HTR-8/SVneo (cell line): ENCODE measurements around the gene NUAK1.
"Not testable (repeated sequence)": the region's sequence is repeated elsewhere in the genome, so short reads cannot be mapped to it uniquely, and the experiment has no call there.

ENCODE experiments used
- DNase-seq: peaks from one replicate; pipeline ENCODE4 v3.0.0; 2011; ENCODE audit warnings: low spot score, mixed read lengths; ENCODE audit not compliant: insufficient read length
- FAIRE-seq: peaks from 2 replicates; lab custom pipeline; 2011; peaks lifted over from hg19 to GRCh38; lab: Jason Lieb, UNC

The NUAK1 gene

DNA sequence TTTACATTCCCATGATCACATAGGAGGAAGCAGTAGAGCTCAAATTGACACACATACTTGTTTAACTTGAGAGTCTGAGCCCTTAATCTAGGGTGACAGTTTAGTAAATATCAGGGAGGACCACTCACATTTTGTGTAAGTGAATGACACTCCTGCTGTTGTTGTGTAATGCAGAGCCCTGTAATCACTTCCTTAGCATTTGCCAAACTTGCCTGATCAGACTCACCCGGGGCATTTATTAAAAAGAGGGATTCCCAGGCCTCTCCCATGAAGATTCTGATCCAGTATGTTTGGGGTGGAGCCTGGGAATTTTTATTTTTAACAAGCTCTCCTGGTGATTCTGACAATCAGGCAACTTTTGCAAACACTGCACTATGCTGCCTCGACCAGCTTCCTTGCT lies 119.6 kb downstream of the NUAK1 start:
- no peak for FAIRE-seq
- no peak for DNase-seq

DNA sequence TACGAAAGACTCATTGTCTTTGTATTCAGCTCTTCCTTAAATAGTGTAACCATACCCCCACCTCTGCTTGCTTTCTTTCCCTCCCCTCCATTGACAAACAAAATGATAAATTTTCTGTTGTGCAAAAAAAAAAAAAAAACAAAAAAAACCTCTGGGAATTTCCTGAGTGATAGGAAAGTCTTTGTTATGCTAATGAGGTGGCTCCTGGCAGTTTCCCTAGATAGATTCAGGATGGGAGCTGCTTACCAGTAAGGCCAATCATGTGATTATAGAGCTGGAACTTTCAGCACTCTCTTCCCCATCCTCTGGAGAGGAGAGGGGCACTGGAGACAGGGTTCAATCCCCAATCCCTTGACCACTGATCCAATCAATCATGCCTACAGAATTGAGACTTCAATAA lies 120.5 kb downstream of the NUAK1 start:
- no peak for FAIRE-seq
- no peak for DNase-seq

DNA sequence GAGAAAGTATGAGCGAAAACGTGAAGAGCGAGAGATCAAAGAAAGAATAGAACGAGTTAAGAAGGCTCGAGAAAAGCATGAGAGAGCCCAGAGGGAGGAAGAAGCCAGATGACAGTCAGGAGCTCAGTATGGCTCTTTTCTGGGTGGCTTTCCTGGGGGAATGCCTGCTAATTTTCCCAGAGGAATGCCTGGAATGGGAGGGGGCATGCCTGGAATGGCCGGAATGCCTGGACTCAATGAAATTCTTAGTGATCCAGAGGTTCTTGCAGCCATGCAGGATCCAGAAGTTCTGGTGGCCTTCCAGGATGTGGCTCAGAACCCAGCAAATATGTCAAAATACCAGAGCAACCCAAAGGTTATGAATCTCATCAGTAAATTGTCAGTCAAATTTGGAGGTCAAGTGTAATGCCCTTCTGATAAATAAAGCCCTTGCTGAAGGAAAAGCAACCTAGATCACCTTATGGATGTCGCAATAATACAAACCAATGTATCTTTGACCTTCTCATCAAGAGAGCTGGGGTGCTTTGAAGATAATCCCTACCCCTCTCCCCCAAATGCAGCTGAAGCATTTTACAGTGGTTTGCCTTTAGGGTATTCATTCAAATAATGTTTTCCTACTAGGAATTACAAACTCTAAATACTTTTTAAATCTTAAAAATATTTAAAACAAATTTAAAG lies 122.0 kb downstream of the NUAK1 start:
- not testable (repeated sequence) for DNase-seq, FAIRE-seq

GRCh38 chr12:106015646-106016045 lies 123.1 kb downstream of the NUAK1 start:
- no peak for DNase-seq
- no peak for FAIRE-seq

DNA sequence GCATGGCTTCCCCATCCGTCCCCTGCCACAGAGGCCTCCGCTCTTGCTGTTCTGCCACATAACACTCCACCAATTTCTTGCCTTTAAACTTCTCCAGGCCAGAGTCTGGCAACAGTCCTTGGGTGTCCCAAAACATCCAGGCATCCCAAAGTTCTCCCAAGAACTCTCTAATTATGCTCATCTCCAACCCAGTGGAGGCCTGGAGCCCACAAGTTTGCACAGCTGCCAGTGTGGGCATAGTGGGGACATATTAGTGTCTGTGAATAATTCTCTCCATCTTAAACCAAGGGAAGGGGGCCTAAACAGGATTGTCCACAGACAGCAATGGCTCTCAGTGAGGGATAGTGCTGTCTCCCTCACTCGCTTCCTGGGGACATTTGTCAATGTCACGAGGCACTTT lies 124.8 kb downstream of the NUAK1 start:
- FAIRE-seq (no peak), DNase-seq (no peak)
